ENCODE measurements around the gene VTI1B. TPM values are rescaled to one million over a fixed set of nuclear protein-coding genes. Genes with fewer than 3 reads are reported as not detected.

The VTI1B gene
- total and polyA plus RNA-seq, 2 of the 4 experiments (the other 2 are of a cell fraction): 61.8 to 90.2 TPM

DNA sequence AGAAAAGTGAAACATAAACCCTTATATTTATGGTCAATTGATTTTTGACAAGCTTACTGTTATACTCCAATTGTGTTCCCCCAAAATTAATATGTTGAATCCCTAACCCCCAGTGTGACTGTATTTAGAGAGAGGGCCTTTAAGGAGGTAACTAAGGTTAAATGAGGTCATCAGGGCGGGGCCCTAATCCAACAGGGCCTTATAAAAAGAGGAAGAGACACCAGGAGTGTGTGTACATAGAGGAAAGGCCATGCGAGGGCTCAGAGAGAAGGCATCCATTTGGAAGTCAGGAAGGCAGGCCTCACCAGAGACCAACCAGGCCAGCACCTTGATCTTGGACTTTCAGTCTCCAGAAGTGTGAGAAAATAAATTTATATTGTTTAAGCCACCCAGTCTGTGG is 6.5 kb upstream of the VTI1B start:
- H3K4ac ChIP-seq (ENCODE audit: low read depth, low read length): no peak overlapping the region
- no peak overlapping the region for H3K18ac ChIP-seq (ENCODE audit: low read depth, low read length)
- H3K4me3 ChIP-seq (ENCODE audit: insufficient read depth, low read depth, low read length): no peak overlapping the region
- intact Hi-C loops (cut with micrococcal nuclease): no loop called here
- peaks cover 25% of the 10 kb centered on the region for H3K36me3 ChIP-seq (ENCODE audit: control insufficient read depth, insufficient read depth, low read length)
- no peak overlapping the region for H3K23ac ChIP-seq (ENCODE audit: low read depth, low read length)
- H3K4me1 ChIP-seq (ENCODE audit: control insufficient read depth, insufficient read depth, low read length): 0 out of 2 replicates have a peak, but pooled peaks cover 2% of the 10 kb centered on the region
- H2BK15ac ChIP-seq (ENCODE audit: low read depth, low read length): no peak overlapping the region
- no peak overlapping the region for H3K4me2 ChIP-seq (ENCODE audit: low read depth, low read length)
- no peaks in the 10 kb centered on the region for H3K9me1 ChIP-seq (ENCODE audit: insufficient read depth, low read length)
- no peaks in the 10 kb centered on the region for H3K27me3 ChIP-seq (ENCODE audit: control insufficient read depth, insufficient read depth, low read length)
- H2AK9ac ChIP-seq (replicated peaks; ENCODE audit: low read depth, low read length, poor library complexity): no peak overlapping the region
- no peak overlapping the region; a peak in 1 of 4 replicates for H4K8ac ChIP-seq (ENCODE audit: low read depth in 2 of 2, low read length in 2 of 2)
- H4K91ac ChIP-seq (ENCODE audit: insufficient read depth, low read depth, low read length): no peak overlapping the region
- no peak overlapping the region for H2BK5ac ChIP-seq (ENCODE audit: low read depth, low read length, poor library complexity, severe bottlenecking)
- H3K79me1 ChIP-seq (ENCODE audit: low read depth in 1 of 2, low read length in 2 of 2): peaks cover 33% of the 10 kb centered on the region in 2 experiments
- no peak overlapping the region for H2AFZ ChIP-seq (replicated peaks; ENCODE audit: low read length, poor library complexity)
- no peak for DNase-seq
- H3K56ac ChIP-seq (ENCODE audit: extremely low read depth, insufficient read depth, low read length): no peak overlapping the region
- dilution Hi-C loops (cut with HindIII; ENCODE audit: low sequenced_read_pairs, unreplicated experiment): no loop called here
- no TSS peak for BruUV-seq (replicated peaks)
- H2AK5ac ChIP-seq (ENCODE audit: low read depth, low read length): 0 out of 2 replicates have a peak overlapping the region, but pooled peaks have one; percentile 8
- in situ Hi-C loops (cut with MboI; ENCODE audit: low sequenced_read_pairs): no loop called here
- CTCF ChIA-PET: no interaction called here
- 86% methylated on average over 1 of the region's 2 CpGs; no CpG with 5 or more reads in 1 of the 2 experiments for WGBS, 2 experiments (ENCODE audit: extremely low coverage in 2 of 2, insufficient read length in 1 of 2)
- H4K5ac ChIP-seq (ENCODE audit: low read depth, low read length): no peak overlapping the region
- H2BK120ac ChIP-seq (ENCODE audit: low read depth, low read length): no peak overlapping the region
- no peaks in the 10 kb centered on the region for H3K9me3 ChIP-seq (ENCODE audit: control insufficient read depth, insufficient read depth, low read length)
- H4K20me1 ChIP-seq (ENCODE audit: insufficient read depth, low read length): peaks cover 4% of the 10 kb centered on the region; the same call in 1 of the 2 replicates
- POLR2A ChIA-PET (ENCODE audit: unreplicated experiment): no interaction called here
- ATAC-seq (ENCODE audit: low read depth): no peak
- 0 out of 2 replicates have a peak overlapping the region, but pooled peaks have one; percentile 33 for H3K27ac ChIP-seq (ENCODE audit: insufficient read depth, low read length)
- no peak for TF ChIP-seq CEBPB (IDR thresholded peaks at IDR 0.05; ENCODE audit: low read depth, low read length)
- no peak for TF ChIP-seq ELK1 (IDR thresholded peaks at IDR 0.05; ENCODE audit: borderline replicate concordance, low read depth, low read length)
- TF ChIP-seq MAZ (IDR thresholded peaks at IDR 0.05; ENCODE audit: borderline replicate concordance, low read depth, low read length): no peak
- TF ChIP-seq MXI1 (IDR thresholded peaks at IDR 0.05; ENCODE audit: borderline replicate concordance, low read depth, low read length): no peak
- TF ChIP-seq NFE2L2 (IDR thresholded peaks at IDR 0.05; ENCODE audit: low read depth, low read length): no peak
- TF ChIP-seq FOS (IDR thresholded peaks at IDR 0.05; ENCODE audit: low read depth, low read length): no peak
- TF ChIP-seq CHD1 (IDR thresholded peaks at IDR 0.05; ENCODE audit: low read depth, low read length): no peak
- TF ChIP-seq CTCF (conservative IDR thresholded peaks at IDR 0.05; ENCODE audit: low read depth, low read length): no peak
- TF ChIP-seq BHLHE40 (IDR thresholded peaks at IDR 0.05; ENCODE audit: low read depth, low read length): no peak
- no peak for TF ChIP-seq RFX5 (IDR thresholded peaks at IDR 0.05; ENCODE audit: low read depth, low read length)
- TF ChIP-seq RCOR1 (IDR thresholded peaks at IDR 0.05; ENCODE audit: insufficient replicate concordance, low read length): no peak
- no peak for TF ChIP-seq SMC3 (IDR thresholded peaks at IDR 0.05; ENCODE audit: low read depth, low read length)
- TF ChIP-seq, protein P1, sequence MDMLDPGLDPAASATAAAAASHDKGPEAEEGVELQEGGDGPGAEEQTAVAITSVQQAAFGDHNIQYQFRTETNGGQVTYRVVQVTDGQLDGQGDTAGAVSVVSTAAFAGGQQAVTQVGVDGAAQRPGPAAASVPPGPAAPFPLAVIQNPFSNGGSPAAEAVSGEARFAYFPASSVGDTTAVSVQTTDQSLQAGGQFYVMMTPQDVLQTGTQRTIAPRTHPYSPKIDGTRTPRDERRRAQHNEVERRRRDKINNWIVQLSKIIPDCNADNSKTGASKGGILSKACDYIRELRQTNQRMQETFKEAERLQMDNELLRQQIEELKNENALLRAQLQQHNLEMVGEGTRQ (IDR thresholded peaks at IDR 0.05; ENCODE audit: low read depth, low read length): no peak
- no peak for TF ChIP-seq MAFK (IDR thresholded peaks at IDR 0.05; ENCODE audit: low read depth, low read length)
- no peak for TF ChIP-seq POLR2A (IDR thresholded peaks at IDR 0.05; ENCODE audit: low read depth, low read length)
- TF ChIP-seq RAD21 (IDR thresholded peaks at IDR 0.05; ENCODE audit: low read length): no peak
- no peak overlapping the region for H3K14ac ChIP-seq (replicated peaks; ENCODE audit: low read depth, low read length)
- H3K9ac ChIP-seq (ENCODE audit: low read depth, low read length): no peak overlapping the region
- no peak overlapping the region for H2BK20ac ChIP-seq (ENCODE audit: low read depth, low read length)

Measured in IMR-90 (cell line).